ENCODE measurements around the gene MRPL22.
"Not testable (repeated sequence)": the region's sequence is repeated elsewhere in the genome, so short reads cannot be mapped to it uniquely, and the experiment has no call there.

MRPL22 gene

DNA sequence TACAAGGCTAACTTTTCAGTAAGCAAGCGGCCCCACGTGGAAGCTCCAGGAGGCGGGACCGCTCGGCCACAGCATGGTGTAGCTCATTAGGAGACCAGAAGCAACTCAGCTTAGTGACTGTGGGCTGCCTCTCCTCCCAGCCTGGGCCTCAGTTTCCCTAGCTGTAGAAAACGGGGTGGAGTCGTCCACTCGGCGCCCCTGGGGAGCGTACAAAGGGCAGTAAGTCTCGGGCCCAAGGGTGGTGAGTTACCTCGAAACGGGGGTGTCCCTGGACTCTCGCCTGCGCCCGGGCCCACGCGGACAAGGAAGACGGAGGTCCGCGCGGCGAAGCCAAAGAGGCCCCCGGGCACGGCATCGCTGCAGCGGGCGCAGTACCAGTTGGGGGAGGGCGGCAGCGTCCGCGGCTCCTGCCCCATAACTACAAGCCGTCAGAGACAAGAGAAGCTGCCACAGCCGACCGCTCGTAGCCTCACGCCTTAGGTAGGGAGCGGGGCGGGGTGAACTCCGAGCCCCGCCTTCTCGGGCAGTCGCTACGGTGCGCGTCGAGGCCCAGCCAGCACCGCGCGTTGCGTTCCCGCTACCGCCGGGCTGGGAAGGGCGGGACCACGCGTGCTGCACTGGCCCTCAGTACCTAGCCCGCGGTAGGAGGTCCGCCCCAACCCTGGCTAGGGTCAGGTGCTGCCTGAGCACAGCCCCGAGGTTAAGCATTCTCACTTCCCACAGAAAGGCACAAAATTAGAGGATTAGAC, 3.0 kb upstream of the MRPL22 start, which contains the start of gene GEMIN5 (continued):
- TF ChIP-seq, protein P1, sequence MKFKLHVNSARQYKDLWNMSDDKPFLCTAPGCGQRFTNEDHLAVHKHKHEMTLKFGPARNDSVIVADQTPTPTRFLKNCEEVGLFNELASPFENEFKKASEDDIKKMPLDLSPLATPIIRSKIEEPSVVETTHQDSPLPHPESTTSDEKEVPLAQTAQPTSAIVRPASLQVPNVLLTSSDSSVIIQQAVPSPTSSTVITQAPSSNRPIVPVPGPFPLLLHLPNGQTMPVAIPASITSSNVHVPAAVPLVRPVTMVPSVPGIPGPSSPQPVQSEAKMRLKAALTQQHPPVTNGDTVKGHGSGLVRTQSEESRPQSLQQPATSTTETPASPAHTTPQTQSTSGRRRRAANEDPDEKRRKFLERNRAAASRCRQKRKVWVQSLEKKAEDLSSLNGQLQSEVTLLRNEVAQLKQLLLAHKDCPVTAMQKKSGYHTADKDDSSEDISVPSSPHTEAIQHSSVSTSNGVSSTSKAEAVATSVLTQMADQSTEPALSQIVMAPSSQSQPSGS (tag by site-specific recombination; IDR thresholded peaks at IDR 0.05; ENCODE audit: low read depth), result no peak
- TF ChIP-seq KLF9 (tag by site-specific recombination; IDR thresholded peaks at IDR 0.05; ENCODE audit: low read depth) (peak; percentile 85; the same call in 1 of the 2 replicates), KLF1 (tag by site-specific recombination; IDR thresholded peaks at IDR 0.05) (peak; percentile 90), ZNF792 (tag by site-specific recombination; IDR thresholded peaks at IDR 0.05) (no peak), OSR2 (tag by site-specific recombination; IDR thresholded peaks at IDR 0.05) (peak; percentile 49), ZNF202 (tag by site-specific recombination; IDR thresholded peaks at IDR 0.05; ENCODE audit: borderline replicate concordance) (no peak), ZNF221 (tag by site-specific recombination; IDR thresholded peaks at IDR 0.05; ENCODE audit: borderline replicate concordance) (no peak), ZEB2 (tag by site-specific recombination; IDR thresholded peaks at IDR 0.05) (peak; percentile 77; the same call in 1 of the 2 replicates), ZNF701 (tag by site-specific recombination; IDR thresholded peaks at IDR 0.05) (no peak), ZNF561 (tag by site-specific recombination; IDR thresholded peaks at IDR 0.05; ENCODE audit: borderline replicate concordance) (peak; percentile 39; the same call in 1 of the 2 replicates), ZNF600 (tag by site-specific recombination; IDR thresholded peaks at IDR 0.05) (peak; percentile 92), ZNF76 (tag by site-specific recombination; IDR thresholded peaks at IDR 0.05; ENCODE audit: borderline replicate concordance, low read depth) (peak; percentile 81), REPIN1 (tag by site-specific recombination; IDR thresholded peaks at IDR 0.05; ENCODE audit: low read depth) (no peak), SP7 (tag by site-specific recombination; IDR thresholded peaks at IDR 0.05) (peak; percentile 92), ZNF366 (tag by site-specific recombination; conservative IDR thresholded peaks at IDR 0.05) (no peak), REST (tag by site-specific recombination; IDR thresholded peaks at IDR 0.05) (peak; percentile 26; the same call in 1 of the 2 replicates), ZIC2 (tag by site-specific recombination; IDR thresholded peaks at IDR 0.05) (peak; percentile 39), SP2 (tag by site-specific recombination; IDR thresholded peaks at IDR 0.05) (peak; percentile 88), GLI4 (tag by site-specific recombination; IDR thresholded peaks at IDR 0.05) (0 out of 2 replicates have a peak, but pooled peaks have one; percentile 30), ZBTB1 (tag by site-specific recombination; IDR thresholded peaks at IDR 0.05) (no peak), ZNF214 (tag by site-specific recombination; IDR thresholded peaks at IDR 0.05; ENCODE audit: borderline replicate concordance) (no peak)

- TF ChIP-seq ZNF121 (tag by site-specific recombination; IDR thresholded peaks at IDR 0.05), result peak; percentile 67; the same call in 1 of the 2 replicates
- POLR2A ChIA-PET; H3K27ac ChIP-seq (ENCODE audit: extremely low read depth, low read depth, low read length); H3K9me3 ChIP-seq (ENCODE audit: control insufficient read depth, insufficient read depth, low read depth, low read length); H3K4me1 ChIP-seq (ENCODE audit: control insufficient read depth, insufficient read depth, low read length); H3K4me3 ChIP-seq (ENCODE audit: low read depth, low read length): not testable (repeated sequence)
- CTCF ChIA-PET, result interaction anchor here (0.7 kb wide), 1 partner anchor 120 kb away, joined by 3 read pairs; no protein-coding TSS in a partner anchor
- peaks cover 8 to 13% of the 10 kb centered on the region in 2 experiments for H3K36me3 ChIP-seq (ENCODE audit: control insufficient read depth in 2 of 2, insufficient read depth in 1 of 2, low read length in 2 of 2)
Observed at GRCh38 chr5:154939387-154939786, 1.5 kb upstream of the MRPL22 start.

Measured in HEK293 (cell line).